ENCODE results near the gene ACO2. TPM values are rescaled to one million over a fixed set of nuclear protein-coding genes. Genes with fewer than 3 reads are reported as not detected.

The ACO2 gene
- total RNA-seq, 1 donor from 2014 or later: 62.4 TPM

- no peak overlapping the region for H3K27ac Mint-ChIP-seq (ENCODE audit: unreplicated experiment)
- no peaks in the 10 kb centered on the region for H3K9me3 Mint-ChIP-seq (ENCODE audit: low read depth)
- peaks cover 15% of the 10 kb centered on the region for H3K36me3 Mint-ChIP-seq (ENCODE audit: low read depth)
- no peaks in the 10 kb centered on the region for H3K4me1 Mint-ChIP-seq (ENCODE audit: low read depth)
- no peak for DNase-seq (ENCODE audit: low spot score)
- no peak overlapping the region for H3K4me3 Mint-ChIP-seq (ENCODE audit: unreplicated experiment)
- TF ChIP-seq CTCF (IDR thresholded peaks at IDR 0.05): no peak
- no peaks in the 10 kb centered on the region for H3K27me3 Mint-ChIP-seq (ENCODE audit: low read depth)
These were observed 31.4 kb downstream of the ACO2 start for GRCh38 chr22:41500303-41500702.

GRCh38 chr22:41501209-41501608, 32.3 kb downstream of the ACO2 start:
- H3K9me3 Mint-ChIP-seq (ENCODE audit: low read depth): no peaks in the 10 kb centered on the region
- H3K27me3 Mint-ChIP-seq (ENCODE audit: low read depth): no peaks in the 10 kb centered on the region
- peaks cover 15% of the 10 kb centered on the region for H3K36me3 Mint-ChIP-seq (ENCODE audit: low read depth)
- TF ChIP-seq CTCF (IDR thresholded peaks at IDR 0.05): peak; percentile 59
- no peaks in the 10 kb centered on the region for H3K4me1 Mint-ChIP-seq (ENCODE audit: low read depth)
- DNase-seq (ENCODE audit: low spot score): no peak
- H3K27ac Mint-ChIP-seq (ENCODE audit: unreplicated experiment): no peak overlapping the region
- H3K4me3 Mint-ChIP-seq (ENCODE audit: unreplicated experiment): no peak overlapping the region

- no peaks in the 10 kb centered on the region for H3K27me3 Mint-ChIP-seq (ENCODE audit: low read depth)
- no peaks in the 10 kb centered on the region for H3K4me1 Mint-ChIP-seq (ENCODE audit: low read depth)
- H3K27ac Mint-ChIP-seq (ENCODE audit: unreplicated experiment): no peak overlapping the region
- H3K9me3 Mint-ChIP-seq (ENCODE audit: low read depth): no peaks in the 10 kb centered on the region
- H3K4me3 Mint-ChIP-seq (ENCODE audit: unreplicated experiment): no peak overlapping the region
- TF ChIP-seq CTCF (IDR thresholded peaks at IDR 0.05): no peak
- DNase-seq (ENCODE audit: low spot score): no peak
- H3K36me3 Mint-ChIP-seq (ENCODE audit: low read depth): peaks cover 17% of the 10 kb centered on the region
These were observed 35.5 kb downstream of the ACO2 start for GRCh38 chr22:41504397-41504796.

- TF ChIP-seq CTCF (IDR thresholded peaks at IDR 0.05): no peak
- H3K4me3 Mint-ChIP-seq (ENCODE audit: unreplicated experiment): no peak overlapping the region
- H3K9me3 Mint-ChIP-seq (ENCODE audit: low read depth): no peaks in the 10 kb centered on the region
- no peaks in the 10 kb centered on the region for H3K4me1 Mint-ChIP-seq (ENCODE audit: low read depth)
- peaks cover 14% of the 10 kb centered on the region for H3K36me3 Mint-ChIP-seq (ENCODE audit: low read depth)
- no peak overlapping the region for H3K27ac Mint-ChIP-seq (ENCODE audit: unreplicated experiment)
- no peaks in the 10 kb centered on the region for H3K27me3 Mint-ChIP-seq (ENCODE audit: low read depth)
- DNase-seq (ENCODE audit: low spot score): no peak
These were observed 35.9 kb downstream of the ACO2 start for GRCh38 chr22:41504816-41505215.

- Mint-ChIP-seq H3K4me1 (ENCODE audit: low read depth) (no peaks in the 10 kb centered on the region), H3K27ac (ENCODE audit: unreplicated experiment) (no peak overlapping the region), H3K36me3 (ENCODE audit: low read depth) (peaks cover 14% of the 10 kb centered on the region), H3K9me3 (ENCODE audit: low read depth) (no peaks in the 10 kb centered on the region), H3K4me3 (ENCODE audit: unreplicated experiment) (no peak overlapping the region), H3K27me3 (ENCODE audit: low read depth) (no peaks in the 10 kb centered on the region)
- DNase-seq (ENCODE audit: low spot score): no peak
- TF ChIP-seq CTCF (IDR thresholded peaks at IDR 0.05): no peak
These were observed 36.7 kb downstream of the ACO2 start for GRCh38 chr22:41505511-41506220.

Measured in chondrocyte (in vitro differentiated cells).